HepG2 (cell line): Measurements from ENCODE around the gene PREX1. TPM values are rescaled to one million over a fixed set of nuclear protein-coding genes. Genes with fewer than 3 reads are reported as not detected.

Experiments
- ATAC-seq: fragments of 200-7000 bp; cut with Tn5 transposase; 3 replicates; pipeline ENCODE4 v1.9.1; 2020; ENCODE audit warnings: mild to moderate bottlenecking, moderate library complexity
- BruUV-seq: library from RNA; stranded (reverse); fragments of 400-500 nt; replicated peaks from 2 replicates; lab custom pipeline; 2021; lab: Mats Ljungman, UMichigan
- CTCF ChIA-PET: fragments of 300-600 bp; formaldehyde crosslinking; extraction: SDS; loops from one replicate; lab custom pipeline; 2021; ENCODE audit warnings: low total read pairs, inconsistent platforms, low intra/inter-chr PET ratio; lab: Yijun Ruan, JAX
- POLR2A ChIA-PET: fragments of 350-600 bp; sonication (Branson Sonifier 250); formaldehyde crosslinking; loops from one replicate; lab custom pipeline; 2020; ENCODE audit warnings: antibody characterized with exemption, inconsistent platforms; lab: Yijun Ruan, JAX
- DNase-seq: peaks from one replicate; pipeline ENCODE4 v3.0.0-alpha.2; 2015; ENCODE audit warnings: low spot score
- FAIRE-seq: peaks from 3 replicates; lab custom pipeline; 2011; peaks lifted over from hg19 to GRCh38; lab: Jason Lieb, UNC
- H2AFZ ChIP-seq: one replicate; pipeline ENCODE4 v1.6.1; 2011; ENCODE audit warnings: low read length, inconsistent platforms
- H3K27ac ChIP-seq: fragments of 300-600 bp; 3 replicates; pipeline ENCODE4 v1.8.0; 2011; ENCODE audit warnings: mixed run types, mild to moderate bottlenecking, mixed read lengths, low read length, inconsistent platforms; ENCODE audit not compliant: insufficient read depth; ENCODE audit errors: extremely low read length
- H3K27me3 ChIP-seq, 2 experiments: fragments of 200-600 bp in 1 of 2; 2 replicates in 1 of 2; 3 replicates in 1 of 2; pipeline versions ENCODE4 v1.6.0 to v1.8.0; 2011; ENCODE audit warnings: low read length in 2 of 2, mild to moderate bottlenecking in 2 of 2, moderate library complexity in 2 of 2, inconsistent platforms in 1 of 2; ENCODE audit not compliant: insufficient read depth in 2 of 2, control insufficient read depth in 1 of 2
- H3K36me3 ChIP-seq, 2 experiments: fragments of 200-600 bp in 1 of 2; replicated peaks in 1 of 2; 2 replicates in 1 of 2; 3 replicates in 1 of 2; pipeline versions ENCODE4 v1.5.1 to v1.8.0; 2011; ENCODE audit warnings: low read length in 2 of 2, inconsistent platforms in 1 of 2; ENCODE audit not compliant: insufficient read depth in 2 of 2, control insufficient read depth in 1 of 2
- H3K4me1 ChIP-seq: 2 replicates; pipeline ENCODE4 v1.5.1; 2012; ENCODE audit warnings: low read length, inconsistent platforms; ENCODE audit not compliant: insufficient read depth
- H3K4me2 ChIP-seq: 2 replicates; pipeline ENCODE4 v1.6.0; 2011; ENCODE audit warnings: low read depth, low read length, inconsistent platforms
- H3K4me3 ChIP-seq, 3 experiments: fragments of 200-600 bp in 1 of 3; sonication (generic), shearing (Covaris generic) in 1 of 3; replicated peaks in 1 of 3; 2 replicates each; pipeline ENCODE4 v1.5.1; 2011 to 2016; ENCODE audit warnings: low read length in 3 of 3, inconsistent platforms in 2 of 3, low read depth in 2 of 3, mild to moderate bottlenecking in 2 of 3, control low read depth in 1 of 3, mixed read lengths in 1 of 3; ENCODE audit not compliant: insufficient read depth in 1 of 3
- H3K79me2 ChIP-seq: one replicate; pipeline ENCODE4 v1.6.1; 2011; ENCODE audit warnings: low read length, inconsistent platforms; ENCODE audit not compliant: insufficient read depth
- H3K9ac ChIP-seq: 2 replicates; pipeline ENCODE4 v1.6.0; 2011; ENCODE audit warnings: mild to moderate bottlenecking, low read depth, low read length, inconsistent platforms; ENCODE audit not compliant: insufficient read depth
- H3K9me3 ChIP-seq: 2 replicates; pipeline ENCODE4 v1.5.1; 2012; ENCODE audit warnings: mild to moderate bottlenecking, low read length
- H4K20me1 ChIP-seq: 2 replicates; pipeline ENCODE4 v1.6.0; 2011; ENCODE audit warnings: inconsistent platforms, mild to moderate bottlenecking, low read length, moderate library complexity; ENCODE audit not compliant: insufficient read depth
- DMAP1 ChIP-seq: IDR thresholded peaks from 2 replicates; pipeline ENCODE4 v1.6.1; 2016
- GLI4 ChIP-seq: sonication (generic); formaldehyde crosslinking; IDR thresholded peaks from 2 replicates; pipeline ENCODE4 v1.5.1; 2020; ENCODE audit warnings: missing genetic modification reagents, mild to moderate bottlenecking, moderate library complexity, borderline replicate concordance
- IRF9 ChIP-seq: sonication (generic); formaldehyde crosslinking; IDR thresholded peaks from 2 replicates; pipeline ENCODE4 v1.8.0; 2022; ENCODE audit warnings: missing genetic modification reagents, mild to moderate bottlenecking, borderline replicate concordance
- MLX ChIP-seq: IDR thresholded peaks from 2 replicates; pipeline ENCODE4 v1.6.1; 2016
- MYNN ChIP-seq: sonication (generic); formaldehyde crosslinking; IDR thresholded peaks from 2 replicates; pipeline ENCODE4 v1.4.0; 2020; ENCODE audit warnings: mild to moderate bottlenecking, low read depth, missing genetic modification reagents
- NAIF1 ChIP-seq: sonication (generic); formaldehyde crosslinking; IDR thresholded peaks from 2 replicates; pipeline ENCODE4 v1.5.0; 2020; ENCODE audit warnings: mild to moderate bottlenecking, missing genetic modification reagents, borderline replicate concordance
- TFDP2 ChIP-seq: sonication (generic); formaldehyde crosslinking; IDR thresholded peaks from 2 replicates; pipeline ENCODE4 v1.4.0; 2020; ENCODE audit warnings: missing genetic modification reagents
- ZFAT ChIP-seq: sonication (generic); formaldehyde crosslinking; conservative IDR thresholded peaks from 2 replicates; pipeline ENCODE4 v1.8.1; 2023; ENCODE audit warnings: missing genetic modification reagents, inconsistent platforms
- ZMYM3 ChIP-seq: sonication (generic); formaldehyde crosslinking; IDR thresholded peaks from 2 replicates; pipeline ENCODE4 v1.5.1; 2020; ENCODE audit warnings: mild to moderate bottlenecking, missing genetic modification reagents
- ZNF10 ChIP-seq: sonication (generic); formaldehyde crosslinking; IDR thresholded peaks from 2 replicates; pipeline ENCODE4 v1.4.0; 2020; ENCODE audit warnings: mild to moderate bottlenecking, low read depth, missing genetic modification reagents, borderline replicate concordance
- ZNF768 ChIP-seq: sonication (generic); formaldehyde crosslinking; IDR thresholded peaks from 2 replicates; pipeline ENCODE4 v1.4.0; 2020; ENCODE audit warnings: missing genetic modification reagents
- ZNF775 ChIP-seq: sonication (generic); formaldehyde crosslinking; IDR thresholded peaks from 2 replicates; pipeline ENCODE4 v1.4.0; 2020; ENCODE audit warnings: missing genetic modification reagents, mild to moderate bottlenecking, moderate library complexity, borderline replicate concordance
- WGBS: methylation state at CpG from one replicate; pipeline ENCODE4 v1.1.6; 2017; ENCODE audit warnings: low lambda C conversion rate; 5-methylcytosine and 5-hydroxymethylcytosine counted together
- in situ Hi-C: cut with HindIII; loops from 2 replicates; pipeline ENCODE4 v1.10.0; 2017; ENCODE audit warnings: low pct_unique_long_range_greater_than_20kb; ENCODE audit not compliant: extremely low pct_ligation_motif_present
- intact Hi-C: fragments of 100-400 bp; cut with micrococcal nuclease; formaldehyde crosslinking; loops from one replicate; pipeline ENCODE4 v1.10.0; 2022; ENCODE audit not compliant: unreplicated experiment
- polyA plus RNA-seq, 8 experiments: library from polyadenylated mRNA; depleted of rRNA in 3 of 8; stranded (reverse) in 7 of 8; unstranded in 1 of 8; fragments of >200 nt; fragmentation: Illumina TruSeq in 4 of 8; extraction: Trizol in 4 of 8; gene quantifications; 2 replicates each; pipeline versions ENCODE4 v1.2.1 to v1.2.3, GENCODE V29; 2011 to 2016; ENCODE audit warnings: low read depth in 4 of 8, missing spikeins in 1 of 8, mixed read lengths in 1 of 8; ENCODE audit not compliant: insufficient read depth in 1 of 8
- total RNA-seq, 5 experiments: library from RNA; depleted of rRNA; stranded (reverse); fragments of >200 nt; fragmentation: Illumina TruSeq; extraction: Trizol; gene quantifications; 2 replicates each; pipeline ENCODE4 v1.2.3, GENCODE V29; 2016; ENCODE audit warnings: low read depth in 1 of 5

Gene PREX1
- total and polyA plus RNA-seq, 2 of the 13 experiments (the other 11 are each of a cell fraction or from before 2014, with no cell fraction given), result 0.02 to 0.04 TPM

GRCh38 chr20:48710341-48711043 is 117.3 kb downstream of the PREX1 start:
- CTCF ChIA-PET, result no interaction called here

More at GRCh38 chr20:48710341-48711043, 117.3 kb downstream of the PREX1 start:
- Histone ChIP-seq H3K4me3 (no peak overlapping the region), H4K20me1 (no peaks in the 10 kb centered on the region; the same call in 1 of the 2 replicates), H3K79me2 (no peaks in the 10 kb centered on the region), H3K4me1 (no peaks in the 10 kb centered on the region), H3K36me3 (no peaks in the 10 kb centered on the region), H2AFZ (no peak overlapping the region), H3K4me2 (no peak overlapping the region), H3K9ac (no peak overlapping the region), H3K9me3 (no peaks in the 10 kb centered on the region), H3K27ac (no peak overlapping the region), H3K27me3 (peaks cover 0 to 4% of the 10 kb centered on the region in 2 experiments; a peak in 3 of 5 replicates)
- no TSS peak for BruUV-seq
- 40% methylated on average over 15 of the region's 15 CpGs for WGBS
- no peak for FAIRE-seq
- intact Hi-C loops, result no loop called here
- in situ Hi-C loops, result no loop called here
- POLR2A ChIA-PET, result no interaction called here
- no peak for DNase-seq
- TF ChIP-seq MYNN (no peak), TFDP2 (CRISPR knock-in tag) (no peak), GLI4 (no peak), DMAP1 (CRISPR knock-in tag) (no peak), ZMYM3 (CRISPR knock-in tag) (peak; percentile 60), ZNF768 (peak; percentile 53), ZNF775 (CRISPR knock-in tag) (no peak), MLX (CRISPR knock-in tag) (no peak), ZFAT (CRISPR knock-in tag) (no peak), ZNF10 (no peak), NAIF1 (CRISPR knock-in tag) (no peak), IRF9 (no peak)
- ATAC-seq, result no peak
